Neuronal stem cell (in vitro differentiated cells): ENCODE measurements around the gene GRIK2.

Experiments used
- DNase-seq: peaks from one replicate; pipeline ENCODE4 v3.0.0-alpha.2; 2013; ENCODE audit warnings: low spot score
- H2AFZ ChIP-seq: one replicate; pipeline ENCODE4 v1.6.1; 2013; ENCODE audit warnings: mild to moderate bottlenecking, low read length, inconsistent platforms
- H2AK5ac ChIP-seq: 2 replicates; pipeline ENCODE4 v1.6.1; 2013; ENCODE audit warnings: low read depth, mild to moderate bottlenecking, inconsistent platforms, low read length, moderate library complexity, mixed read lengths
- H2BK120ac ChIP-seq: 2 replicates; pipeline ENCODE4 v1.6.1; 2013; ENCODE audit warnings: low read depth, mild to moderate bottlenecking, inconsistent platforms, low read length, moderate library complexity, mixed read lengths
- H2BK12ac ChIP-seq: one replicate; pipeline ENCODE4 v1.6.1; 2013; ENCODE audit warnings: low read length, inconsistent platforms
- H2BK15ac ChIP-seq: 2 replicates; pipeline ENCODE4 v1.6.1; 2013; ENCODE audit warnings: mild to moderate bottlenecking, low read length, inconsistent platforms, mixed read lengths
- H2BK5ac ChIP-seq: one replicate; pipeline ENCODE4 v1.6.1; 2013; ENCODE audit warnings: inconsistent platforms, mild to moderate bottlenecking, low read length, moderate library complexity
- H3K14ac ChIP-seq: one replicate; pipeline ENCODE4 v1.6.1; 2013; ENCODE audit warnings: low read length, inconsistent platforms
- H3K18ac ChIP-seq: 2 replicates; pipeline ENCODE4 v1.6.1; 2013; ENCODE audit warnings: low read length, inconsistent platforms
- H3K23ac ChIP-seq: 2 replicates; pipeline ENCODE4 v1.6.1; 2013; ENCODE audit warnings: low read depth, mild to moderate bottlenecking, mixed read lengths, low read length, inconsistent platforms; ENCODE audit not compliant: poor library complexity
- H3K27ac ChIP-seq: replicated peaks from 3 replicates; pipeline ENCODE4 v1.5.1; 2013; ENCODE audit warnings: low read length, inconsistent platforms
- H3K27me3 ChIP-seq, 3 experiments: 2 replicates each; pipeline ENCODE4 v1.6.1; 2013; ENCODE audit warnings: low read length in 3 of 3, mild to moderate bottlenecking in 2 of 3, inconsistent platforms in 1 of 3, low read depth in 1 of 3, mixed read lengths in 1 of 3, moderate library complexity in 1 of 3; ENCODE audit not compliant: control insufficient read depth in 3 of 3, insufficient read depth in 3 of 3
- H3K36me3 ChIP-seq, 2 donors: replicated peaks in 1 of 2; 2 replicates each; pipeline ENCODE4 v1.6.1; 2013; ENCODE audit warnings: low read length in 2 of 2; ENCODE audit not compliant: control insufficient read depth in 2 of 2, insufficient read depth in 2 of 2
- H3K4ac ChIP-seq: 2 replicates; pipeline ENCODE4 v1.6.1; 2013; ENCODE audit warnings: inconsistent platforms, mild to moderate bottlenecking, low read length, moderate library complexity
- H3K4me1 ChIP-seq, 2 donors: 1 replicate in 1 of 2; 2 replicates in 1 of 2; pipeline ENCODE4 v1.6.1; 2013; ENCODE audit warnings: low read length in 2 of 2, low read depth in 1 of 2; ENCODE audit not compliant: control insufficient read depth in 2 of 2, insufficient read depth in 1 of 2
- H3K4me2 ChIP-seq: one replicate; pipeline ENCODE4 v1.6.1; 2013; ENCODE audit warnings: mild to moderate bottlenecking, low read length, inconsistent platforms; ENCODE audit not compliant: insufficient read depth, poor library complexity, severe bottlenecking
- H3K4me3 ChIP-seq, 2 donors: 2 replicates each; pipeline ENCODE4 v1.5.1; 2013; ENCODE audit warnings: low read length in 2 of 2, mild to moderate bottlenecking in 2 of 2, inconsistent platforms in 1 of 2, moderate library complexity in 1 of 2
- H3K79me1 ChIP-seq: one replicate; pipeline ENCODE4 v1.6.1; 2013; ENCODE audit warnings: low read depth, mild to moderate bottlenecking, inconsistent platforms, low read length, moderate library complexity
- H3K9ac ChIP-seq: one replicate; pipeline ENCODE4 v1.6.1; 2013; ENCODE audit warnings: mild to moderate bottlenecking, low read depth, low read length, inconsistent platforms; ENCODE audit not compliant: poor library complexity
- H3K9me3 ChIP-seq, 2 donors: replicated peaks in 1 of 2; 2 replicates each; pipeline versions ENCODE3 to v1.6.1; 2013; ENCODE audit warnings: low read length in 2 of 2, mild to moderate bottlenecking in 2 of 2, inconsistent platforms in 1 of 2, low read depth in 1 of 2, mixed read lengths in 1 of 2, moderate library complexity in 1 of 2; ENCODE audit not compliant: control insufficient read depth in 2 of 2, insufficient read depth in 1 of 2
- H4K8ac ChIP-seq: one replicate; pipeline ENCODE4 v1.6.1; 2013; ENCODE audit warnings: low read depth, mild to moderate bottlenecking, inconsistent platforms, low read length, moderate library complexity
- H4K91ac ChIP-seq: one replicate; pipeline ENCODE4 v1.6.1; 2013; ENCODE audit warnings: low read length, low read depth, mild to moderate bottlenecking, inconsistent platforms; ENCODE audit not compliant: poor library complexity
- WGBS, 2 donors: extraction: QIAGEN DNeasy Blood & Tissue Kit; methylation state at CpG; one replicate each; pipeline ENCODE4 v1.1.7; 2013; ENCODE audit warnings: missing lambda C conversion rate in 2 of 2, mixed read lengths in 1 of 2; ENCODE audit not compliant: insufficient read length in 2 of 2, insufficient replicate concordance in 1 of 2; ENCODE audit errors: extremely low coverage in 2 of 2; 5-methylcytosine and 5-hydroxymethylcytosine counted together

Gene GRIK2

GRCh38 chr6:101700655-101701054, 307.1 kb downstream of the GRIK2 start:
- H2BK120ac ChIP-seq, result no peak overlapping the region
- H3K4me1 ChIP-seq, result peaks cover 0 to 3% of the 10 kb centered on the region in 2 donors
- no peak overlapping the region for H3K4me2 ChIP-seq
- H4K91ac ChIP-seq, result no peak overlapping the region
- no peak overlapping the region for H3K4me3 ChIP-seq
- H2BK15ac ChIP-seq, result no peak overlapping the region
- no peak overlapping the region for H2BK12ac ChIP-seq
- no peak for DNase-seq
- H3K9ac ChIP-seq, result no peak overlapping the region
- no peak overlapping the region for H3K27ac ChIP-seq
- no peak overlapping the region for H3K18ac ChIP-seq
- H2BK5ac ChIP-seq, result no peak overlapping the region
- no CpG with 5 or more reads among the region's 3 CpGs for WGBS, 2 donors
- H3K4ac ChIP-seq, result no peak overlapping the region
- no peaks in the 10 kb centered on the region for H3K27me3 ChIP-seq
- H4K8ac ChIP-seq, result no peak overlapping the region
- H3K23ac ChIP-seq, result no peak overlapping the region
- H3K36me3 ChIP-seq, result no peaks in the 10 kb centered on the region
- H3K14ac ChIP-seq, result no peak overlapping the region
- H2AFZ ChIP-seq, result peak overlapping the region; percentile 65
- H3K79me1 ChIP-seq, result no peaks in the 10 kb centered on the region
- no peaks in the 10 kb centered on the region for H3K9me3 ChIP-seq
- no peak overlapping the region for H2AK5ac ChIP-seq

- Histone ChIP-seq H3K4ac (no peak overlapping the region), H3K27me3 (no peaks in the 10 kb centered on the region), H2BK5ac (no peak overlapping the region), H4K8ac (no peak overlapping the region), H2BK12ac (no peak overlapping the region), H2BK15ac (no peak overlapping the region), H3K4me3 (no peak overlapping the region), H3K4me2 (no peak overlapping the region), H3K36me3 (no peaks in the 10 kb centered on the region), H3K79me1 (no peaks in the 10 kb centered on the region), H3K18ac (no peak overlapping the region), H3K4me1 (peaks cover 0 to 3% of the 10 kb centered on the region in 2 donors), H3K9me3 (no peaks in the 10 kb centered on the region), H3K9ac (no peak overlapping the region), H2AK5ac (no peak overlapping the region), H3K27ac (no peak overlapping the region), H3K23ac (no peak overlapping the region), H2AFZ (no peak overlapping the region), H2BK120ac (no peak overlapping the region), H4K91ac (no peak overlapping the region), H3K14ac (no peak overlapping the region)
- WGBS, 2 donors, result no CpG with 5 or more reads among the region's 2 CpGs
- DNase-seq, result peak; percentile 24
These were observed 309.8 kb downstream of the GRIK2 start for GRCh38 chr6:101703311-101703710.

- Histone ChIP-seq H2BK5ac (no peak overlapping the region), H2BK120ac (no peak overlapping the region), H3K36me3 (no peaks in the 10 kb centered on the region)
These were observed 312.4 kb downstream of the GRIK2 start for GRCh38 chr6:101705866-101706265.

GRCh38 chr6:101706576-101706975, 313.1 kb downstream of the GRIK2 start:
- Histone ChIP-seq H3K4me3 (no peak overlapping the region), H2BK15ac (no peak overlapping the region), H3K36me3 (no peaks in the 10 kb centered on the region), H3K18ac (no peak overlapping the region), H3K27me3 (no peaks in the 10 kb centered on the region), H2AFZ (peak overlapping the region; percentile 7), H3K4ac (no peak overlapping the region), H4K91ac (no peak overlapping the region), H2BK5ac (no peak overlapping the region), H3K23ac (no peak overlapping the region), H4K8ac (no peak overlapping the region), H3K4me1 (no peaks in the 10 kb centered on the region), H2BK120ac (no peak overlapping the region), H2AK5ac (no peak overlapping the region), H3K14ac (no peak overlapping the region), H3K79me1 (no peaks in the 10 kb centered on the region), H3K4me2 (no peak overlapping the region), H2BK12ac (no peak overlapping the region), H3K9ac (no peak overlapping the region), H3K27ac (no peak overlapping the region), H3K9me3 (no peaks in the 10 kb centered on the region)
- no peak for DNase-seq
- no CpG with 5 or more reads among the region's 1 CpG for WGBS, 2 donors

More at GRCh38 chr6:101705866-101706265, 312.4 kb downstream of the GRIK2 start:
- Histone ChIP-seq H2BK12ac (no peak overlapping the region), H2AK5ac (no peak overlapping the region), H2BK15ac (no peak overlapping the region), H3K27me3 (no peaks in the 10 kb centered on the region), H3K23ac (no peak overlapping the region), H4K91ac (no peak overlapping the region), H3K79me1 (no peaks in the 10 kb centered on the region), H3K27ac (no peak overlapping the region), H3K9me3 (no peaks in the 10 kb centered on the region), H2AFZ (no peak overlapping the region), H3K9ac (no peak overlapping the region), H3K14ac (no peak overlapping the region), H3K4me1 (peaks cover 0 to 1% of the 10 kb centered on the region in 2 donors), H3K4ac (no peak overlapping the region), H3K4me3 (no peak overlapping the region), H3K18ac (no peak overlapping the region), H3K4me2 (no peak overlapping the region), H4K8ac (no peak overlapping the region)
- no peak for DNase-seq
